Measurements from ENCODE around the gene VAMP8. TPM values are rescaled to one million over a fixed set of nuclear protein-coding genes. Genes with fewer than 3 reads are reported as not detected.

Gene VAMP8
- 38.3 and 41.1 TPM in 2 replicates for polyA plus RNA-seq (2011; rRNA removed)
- polyA plus RNA-seq (2012; cell fraction: cytosol; rRNA removed): 21.5 and 24.5 TPM in 2 replicates
- 5.7 and 12.5 TPM in 2 replicates for polyA plus RNA-seq (2012; cell fraction: nucleus; rRNA removed)
- 17.7 to 22.4 TPM (median 18.5 TPM) in 3 replicates for polyA plus RNA-seq (2017; fragmentation: RNase III; extraction: RNeasy Plus Mini Kit Qiagen cat#74134 plus additional on column Dnase treatment)
- 8.3 and 8.7 TPM in 2 replicates for polyA minus RNA-seq (2011; rRNA and poly(A)+ RNA removed)

- POLR2A ChIA-PET: no interaction called here
- FAIRE-seq: no peak
- peaks cover 5% of the 10 kb centered on the region; the same call in 1 of the 3 replicates for H3K4me1 ChIP-seq
- peak; percentile 46 for TF ChIP-seq MAFK (IDR thresholded peaks at IDR 0.05; ENCODE audit: partially characterized antibody)
- TF ChIP-seq GATA3 (IDR thresholded peaks at IDR 0.05; ENCODE audit: borderline replicate concordance): no peak
- no peak for TF ChIP-seq HMGXB4 (CRISPR knock-in tag; IDR thresholded peaks at IDR 0.05; ENCODE audit: borderline replicate concordance)
- no peak for TF ChIP-seq ZNF302 (CRISPR knock-in tag; IDR thresholded peaks at IDR 0.05)
- no peak for TF ChIP-seq HEYL (CRISPR knock-in tag; IDR thresholded peaks at IDR 0.05)
- WGBS (ENCODE audit: missing lambda C conversion rate): 58% methylated on average over 19 of the region's 19 CpGs
- H3K4me2 ChIP-seq: peak within 1 kb of the TSS; percentile 62
- peak; percentile 60 to 79 for ATAC-seq
- DNase-seq (ENCODE audit: low read depth in 1 of 2, low spot score in 1 of 2): peak in 1 of 2 experiments; percentile 40
- CTCF ChIA-PET: interaction anchor here (0.6 to 1.5 kb wide), 4 partner anchors 25 to 156 kb away, joined by 3 to 4 read pairs (median 3); partner anchors contain the start of gene USP39
- peak within 1 kb of the TSS; percentile 52 to 65 for H3K27ac ChIP-seq
- no peaks in the 10 kb centered on the region for H3K9me3 ChIP-seq
- H3K4me3 ChIP-seq: peak within 1 kb of the TSS; percentile 29
These were observed at the start of gene VAMP8 for GRCh38 chr2:85577386-85578242. Gene VAMP8 (plus strand): TSS chr2:85577586. CDS start chr2:85577647, 61 bp downstream.

- ChIA-PET POLR2A (interaction anchor here (1.0 kb wide), 1 partner anchor 11 kb away, joined by 5 read pairs; the partner anchor contains the start of gene MAT2A), CTCF (interaction anchor here (1.5 to 35.5 kb wide), 4 partner anchors 10 to 109 kb away, joined by 5 to 1185 read pairs (median 76); partner anchors contain the start of genes CAPG, MAT2A and SH2D6)
- no peak for ATAC-seq
- Histone ChIP-seq H3K4me2 (no peak overlapping the region), H3K9me3 (peaks cover 5% of the 10 kb centered on the region; the same call in 2 of the 3 replicates), H3K4me3 (no peak overlapping the region), H3K4me1 (peaks cover 22% of the 10 kb centered on the region), H3K27ac (no peak overlapping the region)
- peak; percentile 13 for TF ChIP-seq MAFK (IDR thresholded peaks at IDR 0.05; ENCODE audit: partially characterized antibody)
- no peak for TF ChIP-seq MYC (IDR thresholded peaks at IDR 0.05; ENCODE audit: borderline replicate concordance, low read length)
- DNase-seq (ENCODE audit: low read depth in 1 of 2, low spot score in 1 of 2): no peak
- no peak for FAIRE-seq
These were observed 49.6 kb upstream of the VAMP8 start for GRCh38 chr2:85527787-85528186.

DNA sequence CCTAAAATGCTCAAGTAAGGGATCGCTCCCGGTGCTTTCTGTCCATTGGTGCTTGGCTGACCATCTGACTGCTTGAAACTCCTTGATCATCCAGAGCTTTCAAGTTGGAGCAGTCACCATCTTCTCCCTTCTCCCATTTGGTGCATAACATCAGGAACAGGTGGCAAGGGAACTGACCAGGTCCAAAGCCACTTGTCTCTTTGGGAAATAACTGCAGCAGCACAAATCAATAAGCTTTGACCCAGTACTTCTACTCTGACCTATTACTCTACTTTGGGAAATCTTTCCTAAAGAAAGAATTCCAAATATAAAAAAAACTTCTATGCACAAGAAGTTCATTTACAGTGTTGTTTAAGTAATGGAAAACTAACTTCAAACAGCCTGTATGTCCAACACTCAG lies 49.0 kb upstream of the VAMP8 start:
- Histone ChIP-seq H3K27ac (no peak overlapping the region), H3K9me3 (peaks cover 5% of the 10 kb centered on the region; the same call in 2 of the 3 replicates), H3K4me2 (no peak overlapping the region), H3K4me3 (no peak overlapping the region), H3K4me1 (peaks cover 16% of the 10 kb centered on the region)
- WGBS (ENCODE audit: missing lambda C conversion rate): 93% methylated on average over 2 of the region's 2 CpGs
- CTCF ChIA-PET: interaction anchor here (0.7 to 35.5 kb wide), 5 partner anchors 10 to 110 kb away, joined by 3 to 1185 read pairs (median 8); partner anchors contain the start of genes CAPG, MAT2A and SH2D6
- TF ChIP-seq GATA3 (IDR thresholded peaks at IDR 0.05; ENCODE audit: borderline replicate concordance): no peak
- no peak for TF ChIP-seq EP300 (IDR thresholded peaks at IDR 0.05)
- no peak for TF ChIP-seq RAD21 (conservative IDR thresholded peaks at IDR 0.05 in 1 of 2, IDR thresholded peaks at IDR 0.05 in 1 of 2)
- TF ChIP-seq, protein P1, sequence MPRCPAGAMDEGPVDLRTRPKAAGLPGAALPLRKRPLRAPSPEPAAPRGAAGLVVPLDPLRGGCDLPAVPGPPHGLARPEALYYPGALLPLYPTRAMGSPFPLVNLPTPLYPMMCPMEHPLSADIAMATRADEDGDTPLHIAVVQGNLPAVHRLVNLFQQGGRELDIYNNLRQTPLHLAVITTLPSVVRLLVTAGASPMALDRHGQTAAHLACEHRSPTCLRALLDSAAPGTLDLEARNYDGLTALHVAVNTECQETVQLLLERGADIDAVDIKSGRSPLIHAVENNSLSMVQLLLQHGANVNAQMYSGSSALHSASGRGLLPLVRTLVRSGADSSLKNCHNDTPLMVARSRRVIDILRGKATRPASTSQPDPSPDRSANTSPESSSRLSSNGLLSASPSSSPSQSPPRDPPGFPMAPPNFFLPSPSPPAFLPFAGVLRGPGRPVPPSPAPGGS (IDR thresholded peaks at IDR 0.05): no peak
- ATAC-seq (no peak), DNase-seq (ENCODE audit: low read depth in 1 of 2, low spot score in 1 of 2) (no peak), FAIRE-seq (no peak)
- POLR2A ChIA-PET: interaction anchor here (1.0 kb wide), 1 partner anchor 10 kb away, joined by 5 read pairs; the partner anchor contains the start of gene MAT2A

GRCh38 chr2:85529809-85530208 lies 47.6 kb upstream of the VAMP8 start:
- no peak for ATAC-seq
- H3K27ac ChIP-seq: no peak overlapping the region
- POLR2A ChIA-PET: interaction anchor here (1.1 kb wide), 1 partner anchor 9 kb away, joined by 4 read pairs; the partner anchor contains the start of gene MAT2A
- no peak overlapping the region for H3K4me2 ChIP-seq
- no peak overlapping the region for H3K4me3 ChIP-seq
- 89% methylated on average over 1 of the region's 1 CpG for WGBS (ENCODE audit: missing lambda C conversion rate)
- CTCF ChIA-PET: interaction anchor here (2.1 to 35.5 kb wide), 4 partner anchors 8 to 111 kb away, joined by 8 to 1185 read pairs (median 76); partner anchors contain the start of genes CAPG, MAT2A and SH2D6
- H3K9me3 ChIP-seq: peaks cover 5% of the 10 kb centered on the region; the same call in 2 of the 3 replicates
- H3K4me1 ChIP-seq: peaks cover 2% of the 10 kb centered on the region; the same call in 1 of the 3 replicates
- no peak for DNase-seq (ENCODE audit: low read depth in 1 of 2, low spot score in 1 of 2)
- no peak for FAIRE-seq
- TF ChIP-seq RNF2 (IDR thresholded peaks at IDR 0.05; ENCODE audit: borderline replicate concordance, low read depth) (no peak), GATA3 (IDR thresholded peaks at IDR 0.05; ENCODE audit: borderline replicate concordance) (no peak), CEBPB (IDR thresholded peaks at IDR 0.05) (no peak), RFX5 (IDR thresholded peaks at IDR 0.05) (no peak), HEYL (CRISPR knock-in tag; IDR thresholded peaks at IDR 0.05) (no peak), MAFK (IDR thresholded peaks at IDR 0.05; ENCODE audit: partially characterized antibody) (no peak), MAZ (IDR thresholded peaks at IDR 0.05; ENCODE audit: borderline replicate concordance, low read depth, low read length) (no peak), RCOR1 (IDR thresholded peaks at IDR 0.05; ENCODE audit: low read depth, low read length) (no peak), RAD21 (conservative IDR thresholded peaks at IDR 0.05 in 1 of 2, IDR thresholded peaks at IDR 0.05 in 1 of 2) (no peak), CTCF (IDR thresholded peaks at IDR 0.05) (no peak), ESRRA (IDR thresholded peaks at IDR 0.05; ENCODE audit: borderline replicate concordance, low read length) (no peak), FOXS1 (CRISPR knock-in tag; IDR thresholded peaks at IDR 0.05) (no peak), EP300 (IDR thresholded peaks at IDR 0.05) (no peak), KDM5A (IDR thresholded peaks at IDR 0.05) (no peak), KDM1A (IDR thresholded peaks at IDR 0.05; ENCODE audit: low read depth) (no peak), CHD4 (IDR thresholded peaks at IDR 0.05; ENCODE audit: borderline replicate concordance) (no peak)

All from A549 (cell line).